Hematopoietic multipotent progenitor cell treated with erythropoietin and hydrocortisone succinate and interleukin-3 and kit ligand, for 17 days (in vitro differentiated cells): Measurements from ENCODE around the gene PDZRN3.
"Not testable (repeated sequence)": the region's sequence is repeated elsewhere in the genome, so short reads cannot be mapped to it uniquely, and the experiment has no call there.

Experiments used
- DNase-seq: peaks from one replicate; pipeline ENCODE4 v3.0.0-alpha.2; 2015; ENCODE audit warnings: low spot score

Gene PDZRN3

GRCh38 chr3:73586628-73587027 lies 38.1 kb downstream of the PDZRN3 start:
- no peak for DNase-seq

- no peak for DNase-seq
Observed at GRCh38 chr3:73586190-73586589, 38.6 kb downstream of the PDZRN3 start.

- no peak for DNase-seq
Observed at GRCh38 chr3:73584873-73585272, 39.9 kb downstream of the PDZRN3 start.

- no peak for DNase-seq
Observed at GRCh38 chr3:73582535-73582934, 42.2 kb downstream of the PDZRN3 start.

- DNase-seq, result no peak
Observed at GRCh38 chr3:73581134-73581846, 43.5 kb downstream of the PDZRN3 start.

- no peak for DNase-seq
Observed at GRCh38 chr3:73580343-73580742, 44.4 kb downstream of the PDZRN3 start.

GRCh38 chr3:73577704-73578103 lies 47.0 kb downstream of the PDZRN3 start:
- no peak for DNase-seq

- no peak for DNase-seq
Observed at GRCh38 chr3:73576999-73577461, 47.7 kb downstream of the PDZRN3 start.

GRCh38 chr3:73575953-73576352 lies 48.8 kb downstream of the PDZRN3 start:
- DNase-seq, result no peak

- DNase-seq, result no peak
Observed at GRCh38 chr3:73575519-73575918, 49.2 kb downstream of the PDZRN3 start.

GRCh38 chr3:73573204-73573603 lies 51.5 kb downstream of the PDZRN3 start:
- no peak for DNase-seq

GRCh38 chr3:73572368-73572767 lies 52.4 kb downstream of the PDZRN3 start:
- no peak for DNase-seq

GRCh38 chr3:73571238-73571794 lies 53.4 kb downstream of the PDZRN3 start:
- no peak for DNase-seq

GRCh38 chr3:73569246-73569760 lies 55.4 kb downstream of the PDZRN3 start:
- no peak for DNase-seq

- no peak for DNase-seq
Observed at GRCh38 chr3:73568371-73568862, 56.3 kb downstream of the PDZRN3 start.

GRCh38 chr3:73565374-73565773 lies 59.4 kb downstream of the PDZRN3 start:
- DNase-seq, result not testable (repeated sequence)

- no peak for DNase-seq
Observed at GRCh38 chr3:73563896-73564582, 60.7 kb downstream of the PDZRN3 start.

- no peak for DNase-seq
Observed at GRCh38 chr3:73561494-73561893, 63.2 kb downstream of the PDZRN3 start.

- no peak for DNase-seq
Observed at GRCh38 chr3:73559749-73560148, 65.0 kb downstream of the PDZRN3 start.

- no peak for DNase-seq
Observed at GRCh38 chr3:73558727-73559075, 66.0 kb downstream of the PDZRN3 start.

- no peak for DNase-seq
Observed at GRCh38 chr3:73557986-73558726, 66.6 kb downstream of the PDZRN3 start.
